GOT3 (cell line): Measurements from ENCODE around the gene EPC1.
"Not testable (repeated sequence)": the region's sequence is repeated elsewhere in the genome, so short reads cannot be mapped to it uniquely, and the experiment has no call there.

Experiments used
- DNase-seq: peaks from one replicate; lab custom pipeline; 2025; ENCODE audit warnings: mixed read lengths; lab: John Stamatoyannopoulos, UW

EPC1 gene

GRCh38 chr10:32346551-32347362 is at the start of gene EPC1:
Gene EPC1 (minus strand): TSS chr10:32347158. CDS start chr10:32346915, 243 bp downstream.
- peak; percentile 78 for DNase-seq

- DNase-seq: no peak
Observed at GRCh38 chr10:32393911-32394310, 47.0 kb upstream of the EPC1 start.

- DNase-seq: not testable (repeated sequence)
Observed at GRCh38 chr10:32392284-32392683, 45.3 kb upstream of the EPC1 start.

- no peak for DNase-seq
Observed at GRCh38 chr10:32390193-32390592, 43.2 kb upstream of the EPC1 start.

- no peak for DNase-seq
Observed at GRCh38 chr10:32388258-32389027, 41.5 kb upstream of the EPC1 start.

DNA sequence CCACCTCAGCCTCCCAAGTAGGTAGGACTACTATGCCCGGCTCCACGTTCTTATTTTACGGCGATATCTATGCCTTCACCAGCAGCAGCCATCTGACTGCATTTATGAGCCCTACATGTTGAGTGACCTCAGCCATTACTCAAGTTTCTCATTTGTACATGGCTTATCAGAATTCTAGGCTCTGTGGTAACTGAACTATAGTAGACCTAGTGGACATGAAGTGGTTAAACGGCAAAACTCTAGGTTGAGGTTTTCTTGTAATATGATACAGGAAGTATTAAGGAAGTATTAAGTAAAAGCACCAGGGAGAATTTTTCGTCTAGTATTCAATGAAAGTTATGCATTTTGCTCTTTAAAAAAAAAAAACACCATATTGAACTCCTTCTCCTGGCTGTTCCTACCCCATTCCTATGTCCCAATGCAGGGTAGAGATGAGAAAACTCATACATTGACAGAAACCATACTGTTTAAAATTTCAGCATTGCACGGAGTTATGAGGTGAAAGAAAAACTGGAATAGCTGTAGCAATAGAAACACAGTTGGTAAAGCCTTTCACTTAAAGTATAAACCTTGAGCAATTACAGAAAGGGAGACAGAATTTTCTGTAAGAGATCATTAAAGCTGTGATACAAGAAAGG is 39.8 kb upstream of the EPC1 start:
- no peak for DNase-seq

- DNase-seq: no peak
Observed at GRCh38 chr10:32384171-32384570, 37.2 kb upstream of the EPC1 start.

GRCh38 chr10:32381165-32381564 is 34.2 kb upstream of the EPC1 start:
- DNase-seq: no peak

DNA sequence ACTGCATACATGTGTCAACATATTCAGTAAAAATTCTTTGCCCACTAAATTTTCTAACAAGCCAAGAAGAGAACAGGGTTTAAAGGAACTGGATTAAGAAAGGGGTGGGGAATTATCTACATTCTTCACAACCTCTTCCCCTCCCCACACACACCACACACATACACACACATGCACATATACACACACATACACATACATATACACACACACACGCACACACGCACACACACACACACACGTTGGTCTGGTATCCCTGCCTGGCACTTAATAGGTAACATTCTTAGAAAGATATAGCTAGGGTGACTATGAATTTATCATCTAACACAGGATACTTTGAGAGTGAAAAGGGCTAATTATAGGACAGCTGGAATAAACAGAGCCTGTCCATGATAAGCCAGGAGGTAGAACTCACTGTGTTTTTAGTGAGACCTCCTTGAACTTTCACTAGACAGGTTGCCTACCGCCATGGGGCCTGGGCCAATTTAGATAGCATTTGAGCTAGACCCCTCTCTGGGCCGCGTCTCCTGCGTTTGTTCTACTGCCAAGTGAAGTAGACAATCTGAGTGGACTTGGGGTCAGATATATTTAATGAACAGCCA is 33.1 kb upstream of the EPC1 start:
- no peak for DNase-seq

- DNase-seq: no peak
Observed at GRCh38 chr10:32379318-32379949, 32.5 kb upstream of the EPC1 start.

- DNase-seq: peak; percentile 61
Observed at GRCh38 chr10:32378363-32379317, 31.7 kb upstream of the EPC1 start.

DNA sequence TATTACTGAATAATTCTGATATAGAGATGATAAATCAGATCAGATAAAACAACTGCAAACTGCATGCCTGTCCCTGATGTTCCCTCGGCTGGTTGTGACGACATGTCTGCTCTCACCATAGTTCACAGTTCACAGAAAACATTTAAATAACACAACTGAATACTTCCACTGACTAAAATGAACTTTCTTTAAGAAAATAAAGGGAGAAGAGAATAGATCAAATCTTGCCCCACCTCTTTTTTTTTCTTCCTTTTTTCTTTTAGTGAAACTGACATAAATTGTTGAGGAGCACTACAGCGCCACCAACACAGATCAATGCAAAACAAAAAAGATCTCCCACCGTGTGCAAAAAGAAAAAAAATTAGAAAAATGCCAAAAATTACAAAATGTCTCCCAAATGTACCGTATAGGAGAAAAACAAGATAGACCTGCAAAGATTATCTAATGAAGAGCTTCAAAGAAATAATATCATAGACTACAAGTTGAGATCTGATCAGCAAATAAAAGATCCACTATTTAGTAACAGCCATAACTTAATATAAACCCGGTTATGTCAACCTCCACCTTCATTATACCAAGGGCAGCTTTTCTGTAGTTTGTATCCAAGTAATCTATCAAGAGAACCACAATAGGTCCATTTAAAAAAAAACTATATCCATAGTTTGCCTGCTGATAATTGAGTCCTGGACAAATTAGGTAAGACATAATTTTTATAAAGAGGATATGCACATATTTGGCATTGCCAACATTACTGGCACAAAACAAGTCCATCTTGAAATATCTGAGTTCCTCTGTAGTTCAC is 30.7 kb upstream of the EPC1 start:
- no peak for DNase-seq

- DNase-seq: no peak
Observed at GRCh38 chr10:32376771-32377170, 29.8 kb upstream of the EPC1 start.

- no peak for DNase-seq
Observed at GRCh38 chr10:32376097-32376496, 29.1 kb upstream of the EPC1 start.

GRCh38 chr10:32375631-32376030 is 28.7 kb upstream of the EPC1 start:
- no peak for DNase-seq

DNA sequence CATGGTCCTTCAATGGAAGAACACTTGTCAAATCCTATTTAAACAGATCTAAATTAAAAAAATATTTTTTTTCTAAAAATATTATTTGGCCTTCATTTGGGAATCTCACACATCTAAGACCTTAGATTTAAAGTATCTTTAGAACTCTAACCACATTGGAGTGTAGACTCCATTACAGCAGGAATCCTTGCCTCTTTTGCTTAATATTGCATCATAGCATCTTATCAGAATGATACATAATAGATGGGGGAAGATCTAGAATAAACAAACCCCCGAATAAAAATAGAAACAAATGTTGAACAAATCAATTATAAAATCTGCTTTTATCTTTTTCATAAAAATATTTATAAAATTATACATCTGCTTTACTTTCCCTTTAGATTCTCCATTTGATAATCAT is 27.6 kb upstream of the EPC1 start:
- DNase-seq: no peak

- no peak for DNase-seq
Observed at GRCh38 chr10:32373496-32373895, 26.5 kb upstream of the EPC1 start.

- DNase-seq: no peak
Observed at GRCh38 chr10:32373031-32373430, 26.1 kb upstream of the EPC1 start.

DNA sequence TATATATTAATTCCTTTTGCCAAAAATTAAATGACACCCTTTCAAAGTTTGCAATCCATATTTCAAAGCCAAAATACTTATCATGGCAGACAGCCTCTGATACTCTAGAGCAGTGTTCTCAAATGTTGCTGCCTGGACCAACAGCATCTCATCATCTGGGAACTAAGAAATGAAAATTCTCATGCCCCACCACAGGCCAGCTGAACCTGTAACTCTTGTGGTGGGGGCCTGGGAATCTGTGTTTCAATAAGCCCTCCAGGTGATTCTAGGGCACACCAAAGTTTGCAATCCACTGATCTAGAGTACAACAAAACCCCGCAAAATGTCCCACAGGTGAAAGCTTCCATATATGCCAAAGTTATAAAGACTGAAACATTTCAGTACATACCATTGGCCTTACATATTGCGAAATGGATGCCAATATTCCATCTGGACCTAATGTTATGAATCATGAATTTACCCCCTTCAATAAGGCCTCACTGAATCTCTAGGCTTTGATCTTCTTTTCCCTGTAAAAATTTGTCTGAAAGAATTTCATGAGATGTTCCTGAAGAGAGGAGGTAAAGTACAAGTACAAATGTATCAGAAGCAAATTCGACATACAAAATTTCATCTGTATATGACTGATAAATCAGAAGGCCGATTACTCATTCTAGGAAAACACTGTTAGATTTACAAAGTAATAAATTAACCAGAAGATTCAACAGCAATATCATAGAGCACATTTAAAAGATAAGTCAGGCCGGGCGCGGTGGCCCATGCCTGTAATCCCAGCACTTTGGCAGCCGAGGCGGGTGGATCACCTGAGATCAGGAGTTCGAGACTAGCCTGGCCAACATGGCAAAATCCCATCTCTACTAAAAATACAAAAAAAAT is 25.3 kb upstream of the EPC1 start:
- no peak for DNase-seq
